HepG2 (cell line): ENCODE results near the gene MS4A10. TPM values are rescaled to one million over a fixed set of nuclear protein-coding genes. Genes with fewer than 3 reads are reported as not detected.

Experiments used
- EEA1 ChIP-seq: sonication (generic); formaldehyde crosslinking; IDR thresholded peaks from 2 replicates; pipeline ENCODE4 v1.5.1; 2020; ENCODE audit warnings: mild to moderate bottlenecking, missing genetic modification reagents, borderline replicate concordance
- ETV6 ChIP-seq: sonication (generic); formaldehyde crosslinking; conservative IDR thresholded peaks from 2 replicates; pipeline ENCODE4 v1.4.0; 2020; ENCODE audit warnings: missing genetic modification reagents
- HHEX ChIP-seq: IDR thresholded peaks from 2 replicates; pipeline ENCODE4 v1.6.1; 2016; ENCODE audit warnings: control low read depth
- HMG20A ChIP-seq: IDR thresholded peaks from 2 replicates; pipeline ENCODE4 v1.6.1; 2016; ENCODE audit warnings: borderline replicate concordance
- KLF9 ChIP-seq: IDR thresholded peaks from 2 replicates; pipeline ENCODE4 v1.6.1; 2016; ENCODE audit warnings: low read depth
- MIER3 ChIP-seq: IDR thresholded peaks from 2 replicates; pipeline ENCODE4 v1.6.1; 2016; ENCODE audit warnings: missing compliant biosample characterization, borderline replicate concordance
- MTF2 ChIP-seq: sonication (generic); formaldehyde crosslinking; IDR thresholded peaks from 2 replicates; pipeline ENCODE4 v1.5.0; 2020; ENCODE audit warnings: missing genetic modification reagents, borderline replicate concordance
- MXI1 ChIP-seq: IDR thresholded peaks from 3 replicates; pipeline ENCODE4 v1.6.1; 2012; ENCODE audit warnings: low read depth, low read length, inconsistent platforms, borderline replicate concordance
- NBN ChIP-seq: fragments of 450-650 bp; conservative IDR thresholded peaks from 2 replicates; pipeline ENCODE4 v1.6.1; 2017
- NFKB2 ChIP-seq: sonication (generic); formaldehyde crosslinking; IDR thresholded peaks from 2 replicates; pipeline ENCODE4 v1.4.0; 2020; ENCODE audit warnings: missing genetic modification reagents, borderline replicate concordance
- ONECUT2 ChIP-seq: sonication (generic); formaldehyde crosslinking; IDR thresholded peaks from 2 replicates; pipeline ENCODE4 v1.4.0; 2020; ENCODE audit warnings: missing genetic modification reagents
- SRSF9 ChIP-seq: fragments of 200-400 bp; formaldehyde crosslinking; IDR thresholded peaks from 2 replicates; pipeline ENCODE4 v1.6.1; 2018; ENCODE audit warnings: borderline replicate concordance, mild to moderate bottlenecking, low read depth, low read length; ENCODE audit not compliant: insufficient read depth, poor library complexity, severe bottlenecking
- ZFY ChIP-seq: sonication (generic); formaldehyde crosslinking; IDR thresholded peaks from 2 replicates; pipeline ENCODE4 v1.4.0; 2020; ENCODE audit warnings: missing genetic modification reagents
- ZMAT3 ChIP-seq: sonication (generic); formaldehyde crosslinking; conservative IDR thresholded peaks from 2 replicates; pipeline ENCODE4 v1.7.0; 2021; ENCODE audit warnings: missing genetic modification reagents
- ZNF337 ChIP-seq: sonication (generic); formaldehyde crosslinking; IDR thresholded peaks from 2 replicates; pipeline ENCODE4 v1.5.1; 2020; ENCODE audit warnings: missing genetic modification reagents, low read depth, mild to moderate bottlenecking, borderline replicate concordance
- ZNF350 ChIP-seq: sonication (generic); formaldehyde crosslinking; IDR thresholded peaks from 2 replicates; pipeline ENCODE4 v1.4.0; 2020; ENCODE audit warnings: mild to moderate bottlenecking, low read depth, missing genetic modification reagents, borderline replicate concordance
- ZNF7 ChIP-seq: IDR thresholded peaks from 2 replicates; pipeline ENCODE4 v1.6.1; 2016; ENCODE audit warnings: missing biosample characterization, missing genetic modification reagents
- polyA plus RNA-seq, 8 experiments: library from polyadenylated mRNA; depleted of rRNA in 3 of 8; stranded (reverse) in 7 of 8; unstranded in 1 of 8; fragments of >200 nt; fragmentation: Illumina TruSeq in 4 of 8; extraction: Trizol in 4 of 8; gene quantifications; 2 replicates each; pipeline versions ENCODE4 v1.2.1 to v1.2.3, GENCODE V29; 2011 to 2016; ENCODE audit warnings: low read depth in 4 of 8, missing spikeins in 1 of 8, mixed read lengths in 1 of 8; ENCODE audit not compliant: insufficient read depth in 1 of 8
- total RNA-seq, 5 experiments: library from RNA; depleted of rRNA; stranded (reverse); fragments of >200 nt; fragmentation: Illumina TruSeq; extraction: Trizol; gene quantifications; 2 replicates each; pipeline ENCODE4 v1.2.3, GENCODE V29; 2016; ENCODE audit warnings: low read depth in 1 of 5
- TF ChIP-seq, protein P1 (sequence below): sonication (generic); formaldehyde crosslinking; IDR thresholded peaks from 2 replicates; pipeline ENCODE4 v1.8.0; 2023; ENCODE audit warnings: mild to moderate bottlenecking, missing genetic modification reagents
- TF ChIP-seq, protein P2 (sequence below): IDR thresholded peaks from 2 replicates; pipeline ENCODE4 v1.6.1; 2016; ENCODE audit warnings: mild to moderate bottlenecking
- TF ChIP-seq, protein P3 (sequence below): sonication (generic); formaldehyde crosslinking; conservative IDR thresholded peaks from 2 replicates; pipeline ENCODE4 v1.4.0; 2020; ENCODE audit warnings: missing genetic modification reagents
- TF ChIP-seq, protein P4 (sequence below): sonication (generic); formaldehyde crosslinking; IDR thresholded peaks from 2 replicates; pipeline ENCODE4 v1.8.1; 2022; ENCODE audit warnings: mild to moderate bottlenecking, missing genetic modification reagents

Gene MS4A10
- total and polyA plus RNA-seq, 2 of the 13 experiments (the other 11 are each of a cell fraction or from before 2014, with no cell fraction given) = not detected

DNA sequence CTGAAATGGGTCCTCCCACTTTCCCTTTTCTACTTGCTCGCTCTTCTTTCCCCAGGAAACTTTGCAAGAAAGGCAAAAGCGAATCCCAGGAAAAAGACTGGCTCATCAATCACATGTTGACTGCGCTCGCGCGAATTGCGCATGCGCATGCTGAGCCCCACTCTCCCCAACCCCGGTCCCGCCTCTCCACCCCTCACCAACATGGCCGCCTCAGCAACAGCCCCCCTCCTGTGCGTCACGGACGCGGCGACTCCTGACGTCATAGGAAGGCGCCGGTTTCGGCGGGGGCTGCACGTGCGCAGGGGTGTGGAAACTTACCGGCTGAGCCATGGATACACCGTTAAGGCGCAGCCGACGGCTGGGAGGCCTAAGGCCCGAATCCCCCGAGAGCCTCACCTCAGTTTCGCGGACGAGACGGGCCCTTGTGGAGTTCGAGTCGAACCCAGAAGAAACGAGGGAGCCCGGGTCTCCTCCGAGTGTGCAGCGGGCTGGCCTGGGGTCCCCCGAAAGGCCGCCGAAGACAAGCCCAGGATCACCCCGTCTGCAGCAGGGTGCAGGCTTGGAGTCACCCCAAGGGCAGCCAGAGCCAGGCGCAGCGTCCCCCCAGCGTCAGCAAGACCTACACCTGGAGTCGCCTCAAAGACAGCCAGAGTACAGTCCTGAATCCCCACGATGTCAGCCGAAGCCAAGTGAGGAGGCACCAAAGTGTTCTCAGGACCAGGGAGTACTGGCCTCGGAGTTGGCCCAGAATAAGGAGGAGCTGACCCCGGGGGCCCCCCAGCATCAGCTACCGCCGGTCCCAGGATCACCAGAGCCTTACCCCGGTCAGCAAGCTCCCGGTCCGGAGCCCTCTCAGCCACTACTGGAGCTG, 56.9 kb downstream of the MS4A10 start, which contains the start of gene CCDC86 (continued):
- no peak for TF ChIP-seq NBN
- peak; percentile 83; the same call in 1 of the 2 replicates for TF ChIP-seq ETV6
- peak; percentile 93 for TF ChIP-seq ZMAT3
- TF ChIP-seq HMG20A (CRISPR knock-in tag) = no peak; the same call in 1 of the 2 replicates
- peak; percentile 91 for TF ChIP-seq ZFY (CRISPR knock-in tag)
- TF ChIP-seq NFKB2 (CRISPR knock-in tag) = peak; percentile 72; the same call in 1 of the 2 replicates
- TF ChIP-seq, protein P1, sequence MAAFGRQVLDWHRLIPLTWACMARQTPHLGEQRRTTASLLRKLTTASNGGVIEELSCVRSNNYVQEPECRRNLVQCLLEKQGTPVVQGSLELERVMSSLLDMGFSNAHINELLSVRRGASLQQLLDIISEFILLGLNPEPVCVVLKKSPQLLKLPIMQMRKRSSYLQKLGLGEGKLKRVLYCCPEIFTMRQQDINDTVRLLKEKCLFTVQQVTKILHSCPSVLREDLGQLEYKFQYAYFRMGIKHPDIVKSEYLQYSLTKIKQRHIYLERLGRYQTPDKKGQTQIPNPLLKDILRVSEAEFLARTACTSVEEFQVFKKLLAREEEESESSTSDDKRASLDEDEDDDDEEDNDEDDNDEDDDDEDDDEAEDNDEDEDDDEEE (CRISPR knock-in tag) = peak; percentile 89; the same call in 1 of the 2 replicates
- peak; percentile 99 for TF ChIP-seq MXI1
- no peak for TF ChIP-seq KLF9
- peak; percentile 88 for TF ChIP-seq ZNF350 (CRISPR knock-in tag)
- TF ChIP-seq, protein P2, sequence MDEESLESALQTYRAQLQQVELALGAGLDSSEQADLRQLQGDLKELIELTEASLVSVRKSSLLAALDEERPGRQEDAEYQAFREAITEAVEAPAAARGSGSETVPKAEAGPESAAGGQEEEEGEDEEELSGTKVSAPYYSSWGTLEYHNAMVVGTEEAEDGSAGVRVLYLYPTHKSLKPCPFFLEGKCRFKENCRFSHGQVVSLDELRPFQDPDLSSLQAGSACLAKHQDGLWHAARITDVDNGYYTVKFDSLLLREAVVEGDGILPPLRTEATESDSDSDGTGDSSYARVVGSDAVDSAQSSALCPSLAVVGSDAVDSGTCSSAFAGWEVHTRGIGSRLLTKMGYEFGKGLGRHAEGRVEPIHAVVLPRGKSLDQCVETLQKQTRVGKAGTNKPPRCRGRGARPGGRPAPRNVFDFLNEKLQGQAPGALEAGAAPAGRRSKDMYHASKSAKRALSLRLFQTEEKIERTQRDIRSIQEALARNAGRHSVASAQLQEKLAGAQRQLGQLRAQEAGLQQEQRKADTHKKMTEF (CRISPR knock-in tag) = peak; percentile 94
- no peak for TF ChIP-seq MTF2 (CRISPR knock-in tag)
- TF ChIP-seq, protein P3, sequence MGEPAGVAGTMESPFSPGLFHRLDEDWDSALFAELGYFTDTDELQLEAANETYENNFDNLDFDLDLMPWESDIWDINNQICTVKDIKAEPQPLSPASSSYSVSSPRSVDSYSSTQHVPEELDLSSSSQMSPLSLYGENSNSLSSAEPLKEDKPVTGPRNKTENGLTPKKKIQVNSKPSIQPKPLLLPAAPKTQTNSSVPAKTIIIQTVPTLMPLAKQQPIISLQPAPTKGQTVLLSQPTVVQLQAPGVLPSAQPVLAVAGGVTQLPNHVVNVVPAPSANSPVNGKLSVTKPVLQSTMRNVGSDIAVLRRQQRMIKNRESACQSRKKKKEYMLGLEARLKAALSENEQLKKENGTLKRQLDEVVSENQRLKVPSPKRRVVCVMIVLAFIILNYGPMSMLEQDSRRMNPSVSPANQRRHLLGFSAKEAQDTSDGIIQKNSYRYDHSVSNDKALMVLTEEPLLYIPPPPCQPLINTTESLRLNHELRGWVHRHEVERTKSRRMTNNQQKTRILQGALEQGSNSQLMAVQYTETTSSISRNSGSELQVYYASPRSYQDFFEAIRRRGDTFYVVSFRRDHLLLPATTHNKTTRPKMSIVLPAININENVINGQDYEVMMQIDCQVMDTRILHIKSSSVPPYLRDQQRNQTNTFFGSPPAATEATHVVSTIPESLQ (CRISPR knock-in tag) = no peak
- TF ChIP-seq ONECUT2 (CRISPR knock-in tag) = no peak
- peak; percentile 97 for TF ChIP-seq MIER3 (CRISPR knock-in tag)
- TF ChIP-seq, protein P4, sequence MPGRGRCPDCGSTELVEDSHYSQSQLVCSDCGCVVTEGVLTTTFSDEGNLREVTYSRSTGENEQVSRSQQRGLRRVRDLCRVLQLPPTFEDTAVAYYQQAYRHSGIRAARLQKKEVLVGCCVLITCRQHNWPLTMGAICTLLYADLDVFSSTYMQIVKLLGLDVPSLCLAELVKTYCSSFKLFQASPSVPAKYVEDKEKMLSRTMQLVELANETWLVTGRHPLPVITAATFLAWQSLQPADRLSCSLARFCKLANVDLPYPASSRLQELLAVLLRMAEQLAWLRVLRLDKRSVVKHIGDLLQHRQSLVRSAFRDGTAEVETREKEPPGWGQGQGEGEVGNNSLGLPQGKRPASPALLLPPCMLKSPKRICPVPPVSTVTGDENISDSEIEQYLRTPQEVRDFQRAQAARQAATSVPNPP (CRISPR knock-in tag) = no peak
- no peak for TF ChIP-seq SRSF9
- TF ChIP-seq ZNF337 (CRISPR knock-in tag) = 0 out of 2 replicates have a peak, but pooled peaks have one; percentile 69
- TF ChIP-seq HHEX (CRISPR knock-in tag) = no peak
- TF ChIP-seq ZNF7 (CRISPR knock-in tag) = no peak
- TF ChIP-seq EEA1 = no peak; the same call in 1 of the 2 replicates
